NCI-H82 (cell line): ENCODE results near the gene BAIAP2.

Source experiments
- DNase-seq: peaks from one replicate; lab custom pipeline; 2025; lab: John Stamatoyannopoulos, UW

BAIAP2 gene

DNA sequence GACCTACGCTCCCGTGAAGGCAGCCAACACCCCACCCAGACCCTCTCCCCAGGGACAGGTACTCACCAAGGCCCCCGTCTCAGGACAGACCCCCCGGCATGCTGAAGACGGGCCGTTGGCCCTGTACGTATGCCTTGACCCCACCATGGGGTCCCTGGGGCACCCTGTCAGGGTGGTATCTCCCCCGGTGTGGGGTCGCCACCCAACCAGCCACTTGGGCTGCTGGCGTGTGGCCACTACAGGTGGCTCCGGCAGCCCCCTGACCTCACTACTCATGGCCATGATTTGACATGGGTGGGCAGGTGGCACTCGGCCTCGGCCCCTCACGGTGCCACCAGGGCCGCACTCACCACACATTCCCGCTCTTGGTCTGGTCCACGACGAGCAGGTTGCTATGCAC lies 89.4 kb downstream of the BAIAP2 start:
- no peak for DNase-seq

DNA sequence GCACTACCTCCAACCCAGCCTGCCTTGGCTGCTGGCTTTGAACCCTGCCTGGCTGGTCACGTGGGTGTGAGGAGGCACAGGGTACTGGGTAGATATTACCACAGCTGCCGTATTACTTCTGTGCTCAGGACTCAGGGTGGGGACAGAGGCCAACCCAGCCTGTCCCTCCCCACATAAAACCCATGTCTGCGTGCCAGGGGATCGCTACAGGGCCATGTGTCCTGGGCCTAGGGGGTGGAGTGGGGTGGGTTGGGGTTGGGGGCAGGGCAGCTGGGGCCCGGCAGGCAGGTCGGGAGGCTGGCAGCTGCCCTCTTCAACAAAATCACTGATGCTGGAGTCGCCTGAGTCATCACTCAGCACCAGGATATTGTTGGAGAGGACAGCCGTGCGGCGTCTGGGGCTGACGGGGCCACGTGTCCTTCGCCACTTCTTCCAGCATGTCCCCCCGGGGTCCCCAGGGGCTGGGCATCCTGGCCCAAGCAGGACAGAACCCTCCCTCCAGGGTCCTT lies 90.7 kb downstream of the BAIAP2 start:
- DNase-seq = no peak

DNA sequence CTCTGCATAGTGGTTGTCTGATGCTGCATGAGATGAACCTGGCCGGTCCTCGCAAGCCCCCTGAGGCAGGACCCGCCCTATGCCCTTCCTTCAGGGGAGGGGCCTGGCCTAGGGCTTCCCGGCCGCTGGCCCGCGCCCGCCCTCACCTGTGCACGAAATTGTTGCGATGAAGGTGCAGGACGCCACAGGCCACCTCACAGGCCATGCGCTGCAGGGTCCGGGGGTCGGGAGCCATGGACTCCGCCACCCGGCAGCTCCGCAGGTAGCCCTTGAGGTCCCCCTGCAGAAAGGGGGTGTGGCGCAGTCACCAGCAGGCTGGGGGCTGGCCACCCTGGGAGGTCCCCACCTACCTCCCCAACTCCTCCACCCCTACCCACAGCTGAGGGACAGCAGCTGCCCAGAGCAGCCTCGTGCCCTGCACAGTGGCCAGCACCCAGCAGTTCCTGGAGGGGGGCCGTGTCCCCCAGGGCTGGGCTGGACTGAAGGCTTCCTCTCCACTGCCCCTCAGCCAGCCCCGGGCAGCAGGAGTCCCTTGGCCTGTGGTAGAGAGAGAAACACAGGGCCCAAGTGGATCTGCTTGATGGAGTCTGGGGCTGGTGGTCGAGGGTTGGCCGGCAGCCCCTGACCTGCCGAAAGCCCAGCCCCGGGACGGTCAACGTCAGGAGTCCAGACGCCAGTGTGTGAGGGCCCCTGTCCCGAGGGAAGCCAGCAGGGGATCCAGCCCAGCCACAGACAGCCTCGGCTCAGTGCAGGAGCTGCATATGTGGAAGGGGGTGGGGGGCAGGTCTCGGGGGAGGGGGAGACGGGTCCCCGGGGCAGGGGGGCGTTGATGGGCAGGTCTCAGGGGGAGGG lies 91.6 kb downstream of the BAIAP2 start:
- DNase-seq = no peak

DNA sequence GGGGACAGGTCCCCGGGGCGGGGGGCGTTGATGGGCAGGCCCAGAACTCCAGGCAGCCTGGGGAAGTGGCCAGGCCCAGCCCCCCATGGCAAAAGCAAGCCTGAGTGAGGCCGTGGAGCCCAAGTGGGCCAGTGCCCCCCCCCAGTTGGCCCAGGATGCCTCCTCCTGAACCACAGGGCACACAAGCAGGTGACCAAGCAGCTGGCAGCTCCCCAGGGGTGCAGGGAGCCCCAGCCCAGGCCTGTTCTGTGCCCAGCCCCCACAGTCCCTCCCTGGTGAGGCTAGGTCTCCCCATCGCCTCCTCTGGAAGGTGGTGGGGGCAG lies 92.1 kb downstream of the BAIAP2 start:
- DNase-seq = no peak

DNA sequence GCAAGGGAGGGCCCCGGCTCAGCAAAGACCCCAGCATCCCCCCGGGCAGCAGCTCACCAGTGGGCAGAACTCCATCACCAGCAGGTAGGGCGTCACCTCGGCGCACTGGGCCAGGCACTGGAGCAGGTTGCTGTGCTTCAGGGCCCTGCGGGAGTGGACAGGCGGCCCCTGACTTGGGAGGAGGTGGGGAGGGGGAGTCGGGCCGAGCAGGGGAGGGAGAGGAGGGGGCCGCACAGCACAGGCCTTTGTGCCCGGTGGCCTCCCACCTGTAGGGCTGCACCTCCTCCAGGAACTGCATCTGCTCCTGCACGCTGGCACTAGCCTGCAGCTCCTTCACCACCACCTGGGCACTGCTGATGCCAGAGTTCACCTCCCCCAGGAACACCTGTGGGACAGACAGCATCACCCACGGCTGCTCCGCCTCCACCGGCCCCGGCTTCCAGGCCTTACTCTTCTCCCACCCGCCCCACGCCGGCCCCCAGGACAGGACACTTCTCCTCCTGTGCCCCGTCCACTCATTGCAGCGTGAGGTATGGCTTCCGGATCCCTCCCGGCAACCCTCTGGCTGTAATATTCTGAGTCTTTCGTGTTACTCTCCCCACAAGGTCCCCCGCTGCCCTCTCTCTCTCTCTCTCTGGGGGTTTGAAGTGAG lies 92.7 kb downstream of the BAIAP2 start:
- no peak for DNase-seq

DNA sequence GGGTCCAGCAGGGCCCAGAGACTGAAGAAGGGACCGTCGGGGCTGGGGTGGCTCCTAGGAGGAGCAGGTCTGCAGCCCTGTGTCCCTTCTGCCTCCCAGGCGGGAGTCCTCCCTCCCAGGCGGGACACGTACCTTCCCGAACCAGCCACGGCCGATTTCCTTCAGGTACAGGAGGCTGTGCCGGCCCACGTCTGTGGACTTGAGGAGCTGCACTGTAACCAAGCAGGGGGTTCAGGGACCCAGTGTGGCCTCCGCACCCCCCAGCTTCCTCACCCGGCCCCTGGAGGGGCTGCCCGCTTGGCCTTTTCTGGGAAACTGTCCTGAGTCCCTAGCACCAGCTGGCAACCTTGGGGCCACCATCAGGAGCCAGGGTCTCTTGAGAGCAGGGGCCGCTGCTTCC lies 93.4 kb downstream of the BAIAP2 start:
- no peak for DNase-seq

DNA sequence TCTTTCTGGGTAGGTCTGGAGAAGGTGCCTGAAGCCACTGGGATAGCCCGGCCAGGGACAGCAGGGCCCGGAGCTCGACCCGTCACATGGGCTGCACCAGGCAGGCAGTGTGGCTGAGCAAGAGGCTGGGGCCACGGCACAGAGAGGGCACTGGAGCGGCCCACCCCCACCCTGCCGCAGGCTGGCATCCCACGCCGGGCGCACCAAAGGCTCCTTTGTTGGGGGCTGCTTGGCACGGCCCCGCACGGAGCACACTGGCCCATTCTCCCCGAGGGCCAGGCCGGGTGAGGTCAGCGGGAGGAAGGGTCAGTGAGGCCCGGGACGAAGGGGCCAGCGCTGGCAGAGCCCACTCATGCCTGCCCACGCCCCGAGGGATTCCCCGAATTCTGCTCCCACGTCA lies 93.8 kb downstream of the BAIAP2 start:
- DNase-seq = no peak

DNA sequence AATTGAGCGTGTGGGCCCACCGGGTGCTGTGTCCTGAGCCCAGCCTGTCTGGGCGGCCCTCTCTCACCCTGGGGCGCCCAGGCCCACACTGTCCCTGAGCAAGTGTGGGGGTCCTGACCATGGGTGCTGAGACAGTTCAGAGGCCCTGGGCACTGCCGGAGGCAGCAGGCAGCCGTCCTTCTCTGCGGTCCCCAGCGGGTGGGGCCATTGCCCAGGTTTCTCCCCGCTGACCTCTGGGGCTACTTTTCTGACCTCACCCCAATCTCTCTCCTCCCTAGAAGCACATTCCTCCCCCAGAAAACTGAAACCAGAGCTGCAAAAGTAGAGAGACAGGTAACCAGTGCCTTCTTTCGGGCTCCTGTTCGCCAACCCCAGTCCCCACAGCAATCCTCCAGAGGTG lies 94.3 kb downstream of the BAIAP2 start:
- DNase-seq = no peak

DNA sequence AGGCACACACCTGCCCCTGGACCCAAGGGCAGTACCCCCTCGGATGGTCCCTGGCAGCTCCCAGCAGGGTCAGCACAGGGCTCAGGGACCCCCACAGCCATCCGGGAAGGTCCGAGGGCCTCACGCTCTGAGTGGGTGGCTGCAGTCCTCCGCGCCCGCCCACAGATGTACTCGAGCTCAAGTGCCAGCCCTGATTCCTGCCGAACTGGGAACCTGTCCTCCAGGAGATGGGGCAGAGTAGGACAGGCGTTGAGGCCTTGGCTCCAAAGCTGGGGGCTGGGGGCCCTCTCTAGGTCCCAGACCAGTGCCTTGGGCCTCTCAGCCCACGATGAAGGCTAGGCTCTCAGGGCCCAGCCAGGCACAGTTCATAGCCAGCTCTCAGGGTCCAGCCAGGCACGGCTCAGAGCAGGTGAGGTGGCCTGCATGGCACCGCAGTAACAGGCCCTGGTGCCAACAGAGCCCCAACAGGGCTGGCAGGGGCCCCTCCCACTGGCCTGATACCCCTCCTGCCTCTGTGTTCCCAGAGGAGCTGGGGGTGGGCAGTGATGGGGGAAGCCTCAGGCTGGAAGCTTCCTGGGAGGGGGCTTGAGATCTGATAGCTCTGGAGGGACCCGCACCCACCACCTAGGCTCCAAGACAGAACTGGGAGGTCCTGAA lies 94.9 kb downstream of the BAIAP2 start:
- no peak for DNase-seq

DNA sequence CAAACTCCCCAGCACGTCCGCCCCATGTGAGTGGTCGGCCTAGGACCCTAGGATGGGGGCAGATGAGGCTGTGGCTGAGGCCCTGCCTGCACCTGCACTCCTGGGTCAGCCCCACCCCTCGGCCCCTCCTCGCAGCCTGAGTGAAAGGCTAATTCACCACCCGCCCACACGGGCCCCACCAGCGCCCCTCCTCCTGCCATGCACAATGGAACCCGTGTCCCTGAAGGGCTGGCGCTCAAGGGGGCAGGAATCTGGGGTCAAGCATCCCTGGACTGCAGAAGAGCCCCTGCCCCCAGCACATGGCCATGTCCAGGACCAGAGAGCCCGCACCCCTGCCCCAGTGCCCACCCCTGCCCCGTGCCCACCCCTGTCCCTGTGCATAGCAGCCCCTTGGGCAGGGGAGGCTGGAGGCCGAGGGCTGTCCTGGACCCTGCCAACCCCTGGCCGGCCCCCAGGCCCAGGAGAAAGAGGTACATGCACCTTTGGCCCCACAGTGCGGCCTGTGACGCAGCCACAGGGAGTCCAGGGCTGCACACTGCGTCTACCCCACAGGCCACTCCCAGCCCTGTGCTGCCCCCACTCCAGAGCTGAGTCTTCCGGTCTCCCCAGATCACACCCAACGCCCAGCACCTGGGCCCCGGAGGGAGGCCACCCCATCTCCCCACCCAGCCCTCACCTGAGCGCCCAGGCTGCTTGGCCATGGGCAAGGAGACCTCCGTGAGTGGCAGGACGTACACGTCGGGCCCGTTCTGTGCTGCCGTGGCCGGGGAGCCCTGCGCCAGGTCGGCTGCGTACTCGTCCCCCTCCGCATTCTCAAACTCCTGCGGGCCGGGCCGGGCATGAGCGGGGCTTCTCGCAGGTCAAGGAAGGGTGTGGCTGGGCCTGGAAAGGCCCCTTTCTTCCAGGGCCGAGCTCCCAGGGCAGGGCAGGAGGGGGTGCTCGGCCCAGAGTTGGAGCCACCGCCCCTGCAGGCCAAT lies 95.7 kb downstream of the BAIAP2 start:
- no peak for DNase-seq

DNA sequence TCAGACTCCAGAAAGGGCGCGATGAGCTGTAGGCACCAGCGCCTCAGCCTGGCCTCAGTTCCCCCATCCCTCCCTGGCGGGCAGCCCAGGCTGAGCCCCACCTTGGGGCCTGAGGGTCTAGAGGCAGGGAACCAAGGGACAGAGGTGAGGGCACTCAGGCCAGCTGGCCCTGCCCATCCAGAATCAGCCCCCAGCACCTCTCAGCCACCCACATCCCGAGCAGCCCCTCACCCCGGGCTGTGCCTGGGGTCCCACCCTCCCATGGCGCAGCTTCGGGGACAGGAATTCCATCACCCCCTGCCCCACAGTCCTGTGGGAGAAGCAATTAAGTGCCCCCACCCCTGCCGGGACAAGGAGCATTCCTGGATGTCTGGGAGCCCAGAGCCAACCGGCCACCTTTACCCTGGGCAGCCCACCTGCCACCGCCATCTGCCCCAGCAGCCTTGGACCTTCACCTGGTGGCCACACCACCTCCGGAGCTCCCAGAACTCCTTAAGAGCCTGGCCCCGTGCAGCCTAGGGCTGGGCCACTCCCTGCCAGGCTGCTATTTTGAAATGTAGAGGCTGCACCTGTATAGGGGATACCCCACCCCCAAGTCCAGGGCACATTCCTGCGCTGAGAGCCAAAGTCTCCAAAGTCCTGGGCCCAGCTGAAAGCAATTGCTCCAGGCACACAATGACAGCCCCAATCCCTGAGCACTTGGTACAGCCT lies 96.7 kb downstream of the BAIAP2 start:
- no peak for DNase-seq

DNA sequence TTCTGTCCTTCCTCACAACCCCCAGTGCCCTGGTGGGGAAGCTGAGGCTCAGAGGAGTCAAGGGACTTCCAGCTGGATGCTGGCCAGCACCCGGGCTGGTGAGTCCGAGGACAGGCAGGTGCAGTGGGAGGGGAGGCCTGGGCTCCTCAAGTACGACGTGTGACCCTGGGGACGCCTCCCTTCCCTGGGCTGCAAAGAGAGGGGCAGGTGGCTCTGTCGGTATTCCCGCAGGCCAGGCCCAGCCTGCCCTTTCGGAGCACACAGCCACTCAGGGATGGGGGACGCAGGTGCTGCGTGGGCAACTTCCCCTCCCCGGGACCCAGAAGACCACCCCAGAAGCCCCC lies 97.2 kb downstream of the BAIAP2 start:
- DNase-seq = no peak

DNA sequence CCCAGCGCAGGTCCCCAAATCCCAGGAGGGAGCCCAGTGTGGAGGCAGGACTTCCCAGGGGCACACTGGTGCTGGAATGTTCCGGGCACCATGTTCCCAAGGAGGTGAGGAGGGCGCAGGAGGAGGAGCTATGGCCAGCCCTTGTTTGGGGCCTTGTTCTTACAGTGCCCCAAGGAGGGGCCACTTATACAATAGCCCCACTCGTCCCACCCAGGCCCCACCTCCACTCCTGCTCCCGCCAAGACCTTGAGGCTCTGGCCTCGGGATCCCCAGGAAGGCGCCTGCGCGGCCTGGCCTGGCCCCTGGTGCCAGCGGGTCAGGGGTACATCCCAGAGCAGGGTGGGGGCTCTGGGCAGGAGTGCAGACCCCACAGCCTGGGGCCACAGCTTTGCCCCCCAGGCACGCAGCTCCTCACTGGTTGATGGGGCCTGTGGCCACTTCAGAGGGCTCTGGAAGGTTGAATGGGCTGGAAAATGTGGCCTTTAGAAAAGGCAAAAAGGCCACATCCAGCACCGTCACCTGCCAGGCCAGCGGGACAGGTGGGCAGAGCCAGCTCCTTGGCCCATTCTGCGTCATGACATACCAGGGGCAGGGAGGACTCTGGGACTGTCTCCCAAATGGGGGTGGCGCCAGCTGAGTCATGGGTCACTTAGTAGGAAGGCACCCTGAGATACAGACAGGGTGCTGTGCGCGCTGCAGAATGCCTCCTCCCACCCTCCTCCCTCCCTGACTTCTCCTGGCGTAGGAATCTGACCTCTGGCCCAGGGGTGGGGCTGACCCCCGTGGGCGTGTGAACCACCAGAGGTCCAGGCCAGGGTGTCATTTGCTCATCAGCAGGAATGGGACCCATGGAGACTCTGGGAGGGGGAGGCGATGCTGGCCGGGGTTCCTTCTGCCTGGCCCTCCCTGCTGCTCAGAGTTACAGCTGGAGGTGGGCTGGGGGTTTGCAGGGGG lies 98.1 kb downstream of the BAIAP2 start:
- no peak for DNase-seq

DNA sequence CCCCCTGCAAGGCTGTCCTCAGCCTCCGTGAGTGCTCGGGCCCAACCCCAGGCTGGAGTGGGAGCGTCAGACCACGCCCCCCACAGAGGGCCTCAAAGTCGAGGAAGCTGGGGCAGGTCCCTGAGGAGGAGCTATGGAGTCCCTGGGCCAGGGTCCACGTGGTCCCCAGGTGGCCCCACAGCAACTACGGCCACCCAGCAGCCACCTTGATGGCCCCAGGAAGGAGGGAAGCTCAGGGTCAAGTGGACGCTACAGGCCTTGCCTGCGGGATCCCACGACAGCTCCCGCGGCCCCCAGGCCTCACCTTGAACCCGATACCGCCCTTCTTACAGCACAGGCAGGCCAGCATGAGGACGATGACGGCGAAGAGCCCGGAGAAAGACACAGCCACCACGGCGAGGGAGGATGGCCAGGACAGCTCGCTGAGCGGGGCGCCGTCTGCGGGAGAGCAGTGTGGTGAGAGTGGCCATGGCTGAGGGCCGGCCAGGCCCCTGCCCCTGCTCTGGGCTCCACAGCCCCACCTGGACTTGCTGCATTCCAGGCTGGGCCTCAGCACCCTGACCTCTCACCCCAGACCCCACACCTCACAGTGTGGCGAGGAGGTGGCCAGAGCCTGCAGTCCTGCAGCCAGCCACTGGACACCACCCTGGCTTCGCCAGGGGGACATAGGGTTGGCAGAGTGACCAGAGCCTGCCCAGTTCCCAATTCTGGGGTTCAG lies 99.3 kb downstream of the BAIAP2 start:
- DNase-seq = no peak

DNA sequence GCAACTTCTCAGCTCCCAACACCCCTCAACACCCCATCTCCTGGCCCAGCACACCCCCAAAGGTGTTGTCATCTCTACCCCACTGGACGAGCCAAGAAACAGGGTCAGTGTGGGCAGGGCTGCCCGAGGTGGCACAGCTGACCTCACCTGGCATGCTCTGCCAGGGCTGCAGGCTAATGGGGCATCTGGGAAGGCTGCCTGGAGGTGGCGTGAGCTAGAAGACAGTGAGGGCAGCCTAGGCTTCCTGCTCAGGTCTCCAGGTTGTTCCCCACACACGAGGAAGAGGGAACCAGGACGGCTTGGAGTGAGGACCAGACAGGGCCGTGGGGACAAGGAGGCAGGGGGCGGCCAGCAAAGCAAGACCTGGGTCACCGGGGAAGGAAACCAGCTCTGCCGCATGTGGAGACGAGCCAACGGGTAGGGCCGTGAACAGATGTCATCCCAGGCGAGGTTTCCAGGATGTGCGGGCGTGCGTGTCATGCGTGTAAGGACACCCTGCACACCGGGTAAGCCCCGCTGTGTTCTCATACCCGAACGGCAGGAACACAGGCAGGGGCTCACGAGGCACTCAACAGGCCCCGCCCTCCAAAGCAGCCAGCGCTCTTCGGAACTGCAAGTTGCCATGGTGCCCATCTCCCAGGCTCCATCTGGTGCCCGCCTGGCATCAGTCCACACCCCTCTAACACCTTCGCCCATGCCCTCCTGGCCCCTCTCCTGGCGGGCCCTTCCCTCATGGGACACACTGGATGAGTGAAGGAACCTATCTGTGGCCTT lies 100.7 kb downstream of the BAIAP2 start:
- DNase-seq = no peak

DNA sequence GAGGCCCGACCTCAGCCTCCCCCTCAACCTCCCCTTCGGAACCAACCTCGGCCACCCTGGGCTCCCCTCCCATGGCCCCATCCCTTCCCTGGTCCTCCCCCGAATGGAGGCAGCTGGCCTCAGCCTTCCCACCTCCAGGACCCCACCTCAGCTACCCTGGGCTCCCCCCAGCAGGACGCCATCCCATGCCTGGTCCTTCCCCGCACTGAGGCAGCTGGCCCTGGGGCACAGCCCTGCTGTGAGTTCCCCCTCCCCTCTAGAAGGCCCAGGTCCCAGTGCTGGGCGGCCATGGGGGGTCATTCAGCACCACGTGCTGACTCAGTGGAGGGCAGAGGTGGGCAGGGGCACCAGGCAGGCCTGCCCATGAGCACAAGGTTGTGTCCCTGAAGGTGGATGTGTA lies 101.4 kb downstream of the BAIAP2 start:
- DNase-seq = no peak

DNA sequence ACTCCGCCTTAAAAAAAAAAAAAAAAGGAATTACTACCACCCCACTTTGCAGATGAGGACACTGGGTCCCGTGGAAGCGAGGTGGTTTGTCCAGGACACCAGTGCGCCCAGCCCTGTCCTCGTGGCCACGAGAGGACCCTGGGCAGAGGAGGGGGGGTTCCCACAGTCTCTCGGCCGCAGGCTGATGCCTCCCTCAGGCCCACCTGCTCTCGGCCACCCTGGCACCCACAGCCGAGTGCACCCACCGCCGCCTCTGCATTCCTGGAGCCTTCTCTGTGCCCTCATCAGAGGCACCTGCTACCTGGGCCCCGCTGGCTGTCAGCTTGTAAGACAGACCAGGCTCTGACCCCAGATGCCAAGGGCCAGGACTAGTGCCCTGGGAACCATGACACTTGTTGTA lies 102.3 kb downstream of the BAIAP2 start:
- DNase-seq = no peak

DNA sequence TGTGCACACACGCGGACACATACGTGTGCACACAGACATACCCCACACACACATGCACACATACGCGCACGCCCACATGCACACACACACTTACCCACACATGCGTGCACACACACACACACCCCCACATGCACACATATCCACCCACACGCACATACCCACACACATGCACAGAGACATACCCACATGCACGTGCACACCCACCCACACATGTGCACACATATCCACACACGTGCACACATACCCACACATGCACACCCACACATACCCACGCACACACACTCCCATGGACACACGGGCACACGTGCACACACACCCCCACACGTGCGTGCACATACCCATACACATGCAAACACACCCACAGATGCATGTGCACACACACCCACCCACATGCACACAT lies 103.1 kb downstream of the BAIAP2 start:
- DNase-seq = no peak

DNA sequence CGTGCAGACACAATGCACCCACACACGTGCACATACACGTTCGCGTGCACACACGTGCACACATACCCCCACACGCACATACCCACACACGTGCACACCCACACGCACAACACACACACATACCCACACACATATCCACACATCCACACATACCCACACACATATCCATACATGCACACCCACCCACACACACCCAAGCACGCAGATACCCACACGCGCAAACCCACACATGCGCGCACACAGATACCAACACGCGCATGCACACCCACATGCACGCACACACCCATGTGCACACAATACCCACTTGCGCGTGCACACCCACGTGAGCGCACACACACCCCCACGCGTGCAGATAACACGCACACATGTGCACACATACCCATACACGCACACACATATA lies 103.5 kb downstream of the BAIAP2 start:
- DNase-seq = no peak
